H1 (cell line): ENCODE measurements around the gene PRRX1. TPM values are rescaled to one million over a fixed set of nuclear protein-coding genes. Genes with fewer than 3 reads are reported as not detected.

Experiments
- MAFK ChIP-seq: IDR thresholded peaks from 2 replicates; pipeline ENCODE4 v1.6.1; 2012; ENCODE audit warnings: low read depth, mild to moderate bottlenecking, improper control_type of control experiment, low read length
- POLR2A ChIP-seq, 2 experiments: IDR thresholded peaks; 1 replicate in 1 of 2; 2 replicates in 1 of 2; pipeline ENCODE4 v1.6.1; 2011; ENCODE audit warnings: low read depth in 2 of 2, low read length in 2 of 2, mild to moderate bottlenecking in 2 of 2; ENCODE audit errors: control extremely low read depth in 1 of 2
- RFX5 ChIP-seq: IDR thresholded peaks from 2 replicates; pipeline ENCODE4 v1.6.1; 2011; ENCODE audit warnings: low read depth, low read length, improper control_type of control experiment, borderline replicate concordance
- RNF2 ChIP-seq: fragments of 200-900, 300-1000 bp; sonication (generic); IDR thresholded peaks from 2 replicates; pipeline ENCODE4 v1.7.1; 2016; ENCODE audit warnings: borderline replicate concordance, low read depth, mild to moderate bottlenecking, antibody characterized with exemption, low read length; ENCODE audit not compliant: poor library complexity, severe bottlenecking; ENCODE audit errors: missing control alignments
- SP1 ChIP-seq: IDR thresholded peaks from 2 replicates; pipeline ENCODE4 v1.6.1; 2011; ENCODE audit warnings: low read depth, low read length
- polyA plus RNA-seq, 7 experiments: library from polyadenylated mRNA; depleted of rRNA in 3 of 7; stranded (reverse) in 5 of 7; unstranded in 2 of 7; fragments of >200 nt in 5 of 7; fragments of 200-250 nt in 2 of 7; gene quantifications; 1 replicate in 5 of 7; 2 replicates in 1 of 7; 4 replicates in 1 of 7; pipeline versions ENCODE4 v1.2.1 to v1.2.3, GENCODE V29; 2011 to 2013; ENCODE audit warnings: missing spikeins in 2 of 7, mixed read lengths in 2 of 7
- total RNA-seq: library from RNA; stranded (reverse); fragmentation: NEBNext Ultra II Directional; extraction: Animal tissue kit (Norgen Biotek cat#: 25700); gene quantifications from 2 replicates; pipeline ENCODE4 v1.2.1, GENCODE V29; 2021

PRRX1 gene
- total and polyA plus RNA-seq, 2 of the 8 experiments (the other 6 are each of a cell fraction or from before 2014, with no cell fraction given): not detected

- no peak for TF ChIP-seq RNF2
- TF ChIP-seq RFX5: no peak
- no peak for TF ChIP-seq POLR2A (IDR thresholded peaks at IDR 0.05; ENCODE audit: control extremely low read depth in 1 of 2, low read depth in 2 of 2, low read length in 2 of 2)
- no peak for TF ChIP-seq MAFK
- no peak for TF ChIP-seq SP1
Measured at GRCh38 chr1:170770254-170770653, 106.3 kb downstream of the PRRX1 start (continued).
